GM21515 (cell line): Measurements from ENCODE around the gene TEX30.

Source experiments
- ATAC-seq: cut with Tn5 transposase; IDR thresholded peaks from one replicate; pipeline ENCODE4 v1.9.1; 2021; ENCODE audit not compliant: unreplicated experiment

TEX30 gene

GRCh38 chr13:102718746-102719145 is 54.8 kb downstream of the TEX30 start:
- ATAC-seq = no peak
